Activated B cell treated with CpG ODN at 0.5 μM for 24 hours (primary cell): ENCODE results near the gene OSTC. TPM values are rescaled to one million over a fixed set of nuclear protein-coding genes. Genes with fewer than 3 reads are reported as not detected.

Experiments
- ATAC-seq: fragments of 200-7000 bp; cut with Tn5 transposase; one replicate; pipeline ENCODE4 v1.10.0; 2021; ENCODE audit warnings: low read depth, mild to moderate bottlenecking, moderate library complexity
- CTCF ChIA-PET: fragments of 350-600 bp; sonication (Branson Sonifier 250); formaldehyde crosslinking; loops from one replicate; lab custom pipeline; 2021; ENCODE audit warnings: antibody characterized with exemption; lab: Charles Lee
- POLR2A ChIA-PET: fragments of 350-600 bp; sonication (Branson Sonifier 250); formaldehyde crosslinking; loops from one replicate; lab custom pipeline; 2021; ENCODE audit warnings: antibody characterized with exemption; lab: Charles Lee
- DNase-seq: peaks from one replicate; pipeline ENCODE4 v3.0.0; 2022
- H3K27ac Mint-ChIP-seq: one replicate; pipeline ENCODE4 v1.8.0; 2020; ENCODE audit warnings: mixed read lengths
- H3K27me3 Mint-ChIP-seq: one replicate; pipeline ENCODE4 v1.8.0; 2021; ENCODE audit warnings: mixed read lengths
- H3K36me3 Mint-ChIP-seq: one replicate; pipeline ENCODE4 v1.8.0; 2021; ENCODE audit warnings: low read depth, mixed read lengths
- H3K4me1 Mint-ChIP-seq: one replicate; pipeline ENCODE4 v1.8.0; 2021; ENCODE audit warnings: mixed read lengths
- H3K4me3 Mint-ChIP-seq: one replicate; pipeline ENCODE4 v1.8.0; 2020; ENCODE audit warnings: mild to moderate bottlenecking, mixed read lengths
- H3K9me3 Mint-ChIP-seq: one replicate; pipeline ENCODE4 v1.8.0; 2020; ENCODE audit warnings: mixed read lengths
- intact Hi-C: fragments of 100-400 bp; cut with micrococcal nuclease; formaldehyde crosslinking; loops from one replicate; pipeline ENCODE4 v1.15.1; 2024
- total RNA-seq: library from RNA; stranded (reverse); gene quantifications from 2 replicates; pipeline ENCODE4 v1.2.3, GENCODE V29; 2022
- TF ChIP-seq, protein P1 (sequence below): fragments of 200-600 bp; IDR thresholded peaks from one replicate; pipeline ENCODE4 v1.8.0; 2022; ENCODE audit warnings: antibody characterized with exemption, mild to moderate bottlenecking

The OSTC gene
- total RNA-seq, 1 donor from 2014 or later: 56.7 TPM

- TF ChIP-seq, protein P1, sequence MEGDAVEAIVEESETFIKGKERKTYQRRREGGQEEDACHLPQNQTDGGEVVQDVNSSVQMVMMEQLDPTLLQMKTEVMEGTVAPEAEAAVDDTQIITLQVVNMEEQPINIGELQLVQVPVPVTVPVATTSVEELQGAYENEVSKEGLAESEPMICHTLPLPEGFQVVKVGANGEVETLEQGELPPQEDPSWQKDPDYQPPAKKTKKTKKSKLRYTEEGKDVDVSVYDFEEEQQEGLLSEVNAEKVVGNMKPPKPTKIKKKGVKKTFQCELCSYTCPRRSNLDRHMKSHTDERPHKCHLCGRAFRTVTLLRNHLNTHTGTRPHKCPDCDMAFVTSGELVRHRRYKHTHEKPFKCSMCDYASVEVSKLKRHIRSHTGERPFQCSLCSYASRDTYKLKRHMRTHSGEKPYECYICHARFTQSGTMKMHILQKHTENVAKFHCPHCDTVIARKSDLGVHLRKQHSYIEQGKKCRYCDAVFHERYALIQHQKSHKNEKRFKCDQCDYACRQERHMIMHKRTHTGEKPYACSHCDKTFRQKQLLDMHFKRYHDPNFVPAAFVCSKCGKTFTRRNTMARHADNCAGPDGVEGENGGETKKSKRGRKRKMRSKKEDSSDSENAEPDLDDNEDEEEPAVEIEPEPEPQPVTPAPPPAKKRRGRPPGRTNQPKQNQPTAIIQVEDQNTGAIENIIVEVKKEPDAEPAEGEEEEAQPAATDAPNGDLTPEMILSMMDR: no peak
- DNase-seq (no peak), ATAC-seq (no peak)
- H3K4me1 Mint-ChIP-seq: no peaks in the 10 kb centered on the region
- peaks cover 4% of the 10 kb centered on the region for H3K9me3 Mint-ChIP-seq
- ChIA-PET CTCF (no interaction called here), POLR2A (interaction anchor here (1.5 kb wide), 1 partner anchor 9 kb away, joined by 3 read pairs; the partner anchor contains the start of gene RPL34)
- H3K4me3 Mint-ChIP-seq: no peak overlapping the region
- intact Hi-C loops: no loop called here
- no peak overlapping the region for H3K27ac Mint-ChIP-seq
- H3K36me3 Mint-ChIP-seq: peaks cover 9% of the 10 kb centered on the region
- no peaks in the 10 kb centered on the region for H3K27me3 Mint-ChIP-seq
These were observed 39.0 kb upstream of the OSTC start for GRCh38 chr4:108611365-108611764.

DNA sequence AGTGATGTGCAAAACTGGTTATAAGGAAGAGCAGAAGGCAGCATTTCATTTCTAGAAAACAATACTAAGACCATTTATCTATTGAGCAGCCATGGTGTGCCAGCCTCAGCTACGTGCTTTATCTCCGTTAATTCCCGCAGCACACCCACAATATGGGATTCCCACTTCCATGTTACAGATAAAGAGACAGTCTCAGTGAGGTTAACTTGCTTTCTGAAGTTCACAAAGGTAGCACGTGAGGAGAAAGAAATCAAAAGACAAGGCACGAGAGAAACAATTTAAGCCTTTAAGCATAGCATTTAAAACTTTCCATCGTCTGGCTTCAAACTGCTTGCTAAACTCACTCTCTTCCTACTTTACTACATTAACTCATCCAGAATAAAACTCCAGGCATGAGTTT is 38.0 kb upstream of the OSTC start:
- no peak for DNase-seq
- CTCF ChIA-PET: no interaction called here
- TF ChIP-seq, protein P1: no peak
- no peak for ATAC-seq
- peaks cover 5% of the 10 kb centered on the region for H3K36me3 Mint-ChIP-seq
- peaks cover 5% of the 10 kb centered on the region for H3K9me3 Mint-ChIP-seq
- no peak overlapping the region for H3K27ac Mint-ChIP-seq
- POLR2A ChIA-PET: no interaction called here
- H3K4me1 Mint-ChIP-seq: no peaks in the 10 kb centered on the region
- intact Hi-C loops: no loop called here
- H3K4me3 Mint-ChIP-seq: no peak overlapping the region
- no peaks in the 10 kb centered on the region for H3K27me3 Mint-ChIP-seq

DNA sequence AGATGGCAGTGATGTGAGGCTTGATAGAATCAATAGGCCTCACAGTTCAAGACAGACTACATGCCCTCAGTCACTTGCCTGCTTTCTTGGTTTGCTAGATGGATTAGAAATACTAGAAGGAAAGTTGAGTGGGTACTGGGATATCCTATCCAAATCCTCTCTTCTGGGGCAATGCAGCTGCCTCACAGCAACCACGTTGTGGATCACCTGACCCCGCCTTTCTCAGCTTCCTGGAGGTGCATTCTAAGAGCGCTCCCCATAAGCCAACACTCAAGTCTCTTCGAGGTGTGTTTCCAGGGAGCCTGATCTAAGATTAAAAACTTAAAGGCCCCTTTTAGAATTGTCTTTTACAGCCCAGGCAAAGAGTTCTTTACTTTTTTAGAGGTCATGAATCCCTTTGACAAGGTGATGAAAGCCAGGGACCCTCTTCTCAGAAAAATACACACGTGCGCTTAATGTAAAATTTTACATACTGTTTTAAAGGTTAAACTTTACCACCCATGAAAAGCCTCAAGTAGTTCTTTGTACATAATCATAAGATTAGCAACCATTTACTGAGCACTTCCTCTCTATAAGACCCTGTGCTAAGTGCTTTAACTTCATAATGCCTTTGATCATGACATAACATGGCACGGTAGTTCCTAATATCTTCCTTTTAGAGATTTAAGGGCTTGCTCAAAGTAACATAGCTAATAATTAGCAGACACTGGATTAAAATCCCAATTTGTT is 30.9 kb upstream of the OSTC start:
- peak; percentile 2 for ATAC-seq
- Mint-ChIP-seq H3K36me3 (peaks cover 42% of the 10 kb centered on the region), H3K4me1 (peaks cover 50% of the 10 kb centered on the region), H3K27me3 (no peaks in the 10 kb centered on the region), H3K4me3 (peak overlapping the region; percentile 95), H3K9me3 (peaks cover 4% of the 10 kb centered on the region), H3K27ac (peak overlapping the region; percentile 95)
- no peak for DNase-seq
- POLR2A ChIA-PET: interaction anchor here (0.6 to 3.4 kb wide), 9 partner anchors 9 to 1196 kb away, joined by 3 to 56 read pairs (median 3); partner anchors contain the start of genes CYP2U1, GAR1, OSTC and PAPSS1
- intact Hi-C loops: loop anchor here (1.0 to 10.0 kb wide), 8 partner anchors 31 to 1577 kb away; partner anchors contain the start of genes CYP2U1, GAR1, HADH and MCUB
- TF ChIP-seq, protein P1: no peak
- CTCF ChIA-PET: no interaction called here

- TF ChIP-seq, protein P1: no peak
- Mint-ChIP-seq H3K27me3 (no peaks in the 10 kb centered on the region), H3K4me3 (peak within 1 kb of the TSS; percentile 95), H3K4me1 (peaks cover 50% of the 10 kb centered on the region), H3K36me3 (peaks cover 50% of the 10 kb centered on the region), H3K9me3 (peaks cover 3% of the 10 kb centered on the region), H3K27ac (peak within 1 kb of the TSS; percentile 95)
- ChIA-PET POLR2A (interaction anchor here (0.6 to 3.4 kb wide), 11 partner anchors 9 to 1195 kb away, joined by 3 to 56 read pairs (median 3); partner anchors contain the start of genes CYP2U1, GAR1, OSTC and PAPSS1), CTCF (no interaction called here)
- ATAC-seq (peak; percentile 100), DNase-seq (peak; percentile 83)
- intact Hi-C loops: loop anchor here (1.0 to 10.0 kb wide), 8 partner anchors 30 to 1576 kb away; partner anchors contain the start of genes CYP2U1, GAR1, HADH and MCUB
These were observed 30.1 kb upstream of the OSTC start, which contains the start of gene RPL34 for GRCh38 chr4:108620101-108620932. TSS of gene RPL34 (plus strand) at chr4:108620576. CDS start at chr4:108621960, 1,384 bp downstream.
